GM18909 (cell line): Measurements from ENCODE around the gene RGS16.

Experiments used
- ATAC-seq: cut with Tn5 transposase; IDR thresholded peaks from one replicate; pipeline ENCODE4 v1.9.1; 2021; ENCODE audit warnings: mild to moderate bottlenecking; ENCODE audit not compliant: unreplicated experiment, poor library complexity

Gene RGS16

DNA sequence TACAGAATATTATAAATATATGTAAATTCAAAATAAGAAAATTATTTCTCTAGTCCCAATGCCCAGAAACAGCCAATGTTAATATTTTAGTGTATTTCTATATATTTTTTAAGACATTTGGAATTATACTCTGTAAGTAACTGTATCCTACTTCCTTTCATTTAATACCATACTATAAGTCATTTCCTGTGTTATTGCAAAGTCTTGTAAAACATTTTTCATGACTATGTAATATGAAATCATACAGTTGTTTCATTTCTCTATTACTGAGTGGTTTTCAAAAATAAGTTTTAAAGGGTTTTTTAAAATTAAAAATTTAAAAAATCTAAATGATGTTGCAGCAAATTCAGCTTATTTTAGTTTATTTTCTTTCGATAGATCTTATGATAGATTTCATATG lies 17.1 kb downstream of the RGS16 start:
- ATAC-seq = no peak

DNA sequence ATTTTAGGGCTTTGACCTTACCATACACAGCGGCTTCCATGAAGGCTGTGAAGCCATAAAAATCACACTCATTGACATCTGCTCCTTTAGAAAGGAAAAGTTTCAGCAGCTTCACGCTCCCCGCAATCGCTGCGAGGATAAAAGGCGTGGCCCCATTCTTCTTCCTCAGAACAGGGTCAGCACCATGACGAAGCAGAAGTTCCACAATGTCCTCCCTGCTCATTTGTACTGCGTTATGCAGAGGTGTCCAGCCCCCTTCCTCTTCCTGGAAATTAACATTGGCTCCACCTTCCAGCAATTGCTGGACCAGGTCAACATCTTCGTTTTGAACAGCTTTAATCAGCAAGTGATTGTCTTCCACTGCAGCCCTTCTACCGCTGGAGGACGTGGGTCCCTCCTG lies 17.8 kb downstream of the RGS16 start:
- no peak for ATAC-seq

DNA sequence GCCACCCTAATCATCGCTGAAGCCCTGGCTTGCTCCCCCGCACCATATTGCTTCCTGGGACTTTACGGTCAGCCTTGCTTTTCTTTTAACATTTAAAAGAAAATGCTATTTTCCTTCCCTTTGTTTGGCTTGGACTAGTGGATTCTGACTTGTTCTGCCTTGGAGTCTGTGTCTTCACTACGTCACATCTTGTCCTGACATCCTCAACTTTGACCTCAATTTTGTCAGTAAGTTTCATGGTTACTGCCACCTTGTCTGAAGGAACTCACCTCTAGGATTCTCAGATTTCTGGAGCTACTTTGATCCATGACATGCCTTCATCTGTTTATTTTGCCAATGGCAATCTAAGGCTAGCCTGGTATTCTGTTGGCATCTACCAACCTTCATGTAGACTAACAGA lies 19.4 kb downstream of the RGS16 start:
- no peak for ATAC-seq

DNA sequence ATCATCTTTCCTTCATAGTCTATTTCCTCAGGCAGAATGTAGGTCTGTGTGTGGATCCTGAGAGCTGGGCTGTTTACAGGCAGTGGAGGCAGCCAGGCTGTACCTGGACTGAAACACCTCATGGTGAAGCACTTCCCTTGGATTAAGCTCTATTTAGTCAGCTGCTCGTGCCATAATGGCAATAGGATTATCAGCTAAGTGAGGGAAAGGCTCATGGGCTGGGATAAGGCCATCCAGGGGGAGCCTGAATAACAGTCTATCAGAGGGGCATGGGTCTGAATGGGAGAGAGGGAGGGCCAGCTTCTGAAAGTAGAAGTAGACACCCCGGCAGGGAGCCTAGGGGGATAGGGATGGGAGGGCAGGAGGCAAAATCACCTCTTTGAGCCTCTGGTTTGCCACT lies 23.5 kb downstream of the RGS16 start:
- ATAC-seq = no peak

DNA sequence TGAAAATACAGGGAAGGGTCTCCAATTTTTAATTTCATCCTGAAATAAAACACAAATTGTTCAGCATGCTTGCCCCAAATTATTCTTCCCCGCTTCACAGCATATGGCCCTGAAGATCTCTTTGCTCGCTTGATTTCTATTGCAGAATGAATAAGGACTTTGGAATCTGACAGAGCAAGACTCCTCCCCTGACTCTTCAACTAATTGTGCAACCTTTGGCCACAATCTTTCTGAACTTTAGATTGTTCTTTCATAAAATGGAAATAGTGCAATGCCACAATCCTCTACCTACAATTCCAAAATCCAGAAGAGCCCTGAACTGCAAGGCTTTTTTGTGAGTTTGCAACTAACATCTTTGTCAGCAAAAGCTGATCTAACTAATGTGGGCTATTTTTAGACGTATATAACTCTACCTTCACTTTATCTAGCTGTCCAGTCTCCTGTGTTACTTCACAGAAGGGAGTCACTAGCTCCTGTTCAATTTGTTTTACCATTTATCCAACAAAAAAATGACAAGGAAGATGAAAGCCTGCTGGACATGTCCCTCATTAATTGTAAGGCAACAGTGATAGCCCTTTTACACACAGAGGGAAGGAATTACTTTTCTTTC lies 28.5 kb downstream of the RGS16 start:
- no peak for ATAC-seq

DNA sequence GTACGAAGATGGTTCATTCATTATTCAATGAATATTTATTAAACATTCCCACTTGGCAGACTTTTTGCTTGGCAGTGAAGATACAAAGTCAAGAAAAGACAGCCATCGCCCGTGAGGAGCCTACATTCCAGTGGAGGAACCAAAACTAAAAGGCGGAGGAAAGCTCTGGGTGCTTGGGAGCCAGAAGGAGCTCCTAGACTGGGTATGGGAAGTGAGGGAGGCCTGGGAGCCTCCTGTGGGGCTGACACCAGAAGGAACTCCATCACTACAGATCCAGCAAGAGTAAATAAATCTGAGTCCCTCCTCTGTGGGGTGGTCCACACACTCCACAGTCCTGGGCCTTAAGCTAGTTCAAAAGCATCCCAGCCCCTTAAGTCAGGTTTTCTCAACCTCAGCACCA lies 30.0 kb downstream of the RGS16 start:
- ATAC-seq = no peak

DNA sequence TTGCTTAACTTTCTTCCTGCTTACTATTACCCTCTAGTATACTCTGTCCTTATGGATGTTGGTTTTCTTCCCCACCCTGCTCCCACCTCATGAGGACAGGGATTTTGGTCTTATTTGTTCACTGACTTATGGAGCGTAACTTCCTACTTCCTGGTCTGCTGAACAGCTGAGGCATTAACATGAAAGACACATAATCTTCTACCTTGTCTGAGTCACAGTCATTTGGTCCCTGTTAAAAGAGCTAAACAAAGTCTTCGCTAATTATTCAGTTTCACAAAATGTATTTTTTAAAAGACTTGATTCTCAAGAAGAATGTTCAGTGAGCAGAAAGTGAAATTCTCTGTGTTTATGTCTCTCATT lies 33.6 kb downstream of the RGS16 start:
- ATAC-seq = no peak

DNA sequence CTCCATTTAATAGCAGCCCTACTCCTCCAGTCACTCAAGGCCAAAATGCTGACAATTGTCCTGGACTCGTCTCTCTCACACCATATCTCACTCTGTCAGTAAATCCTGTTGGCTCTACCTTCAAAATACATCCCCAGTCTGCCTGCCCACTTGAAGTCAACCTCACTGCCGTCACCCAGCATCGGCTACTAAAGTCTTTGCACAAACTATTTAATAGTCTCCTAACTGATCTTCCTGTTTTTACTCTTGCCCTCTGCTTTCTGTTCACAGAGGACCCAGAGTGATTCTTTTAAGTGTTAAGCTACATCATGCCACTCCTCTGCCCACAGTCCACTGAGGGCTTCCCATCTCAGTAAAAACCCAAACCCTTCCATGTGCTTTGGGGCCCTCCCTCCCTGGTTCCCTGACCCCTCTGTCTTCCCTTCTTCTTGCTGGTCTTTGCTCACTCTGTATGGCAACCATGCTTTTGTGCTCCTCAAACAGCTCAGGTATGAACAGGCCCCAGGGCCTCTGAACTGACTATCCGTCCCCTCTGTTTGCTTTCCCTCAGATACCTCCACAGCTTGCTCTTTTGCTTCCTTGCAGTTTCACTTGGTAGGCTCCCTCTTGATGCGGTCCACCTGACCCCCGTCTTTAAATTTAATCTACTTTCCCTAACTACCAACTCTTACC lies 34.1 kb downstream of the RGS16 start:
- ATAC-seq = no peak

DNA sequence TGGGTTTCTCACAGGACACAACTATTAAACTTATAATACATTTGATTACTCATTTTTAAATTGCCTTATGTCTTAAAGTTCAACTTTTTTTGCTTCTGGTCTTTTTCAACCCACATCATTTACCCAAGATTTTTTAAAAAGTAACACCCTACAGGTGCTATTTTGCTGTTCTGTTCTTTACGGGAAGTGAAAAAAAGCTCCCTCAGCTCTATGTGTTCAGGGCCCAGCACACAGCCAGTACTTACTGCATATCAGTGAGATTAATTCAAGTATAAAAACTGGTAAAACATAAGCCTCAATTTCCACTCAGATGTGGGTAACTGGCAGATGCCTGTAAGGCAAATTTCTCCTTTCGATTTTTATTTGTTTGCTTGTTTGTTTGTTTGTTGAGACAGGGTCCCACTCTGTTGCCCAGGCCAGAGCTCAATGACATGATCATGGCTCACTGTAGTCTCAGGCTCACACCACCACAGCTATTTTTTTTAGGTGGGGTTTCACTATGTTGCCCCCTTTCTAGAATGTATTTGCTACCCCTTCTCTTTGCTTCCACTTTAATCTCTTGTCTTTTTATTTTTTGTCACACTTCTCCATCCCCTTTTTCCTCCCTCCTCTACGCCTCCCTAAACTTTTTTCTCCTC lies 35.4 kb downstream of the RGS16 start:
- no peak for ATAC-seq

DNA sequence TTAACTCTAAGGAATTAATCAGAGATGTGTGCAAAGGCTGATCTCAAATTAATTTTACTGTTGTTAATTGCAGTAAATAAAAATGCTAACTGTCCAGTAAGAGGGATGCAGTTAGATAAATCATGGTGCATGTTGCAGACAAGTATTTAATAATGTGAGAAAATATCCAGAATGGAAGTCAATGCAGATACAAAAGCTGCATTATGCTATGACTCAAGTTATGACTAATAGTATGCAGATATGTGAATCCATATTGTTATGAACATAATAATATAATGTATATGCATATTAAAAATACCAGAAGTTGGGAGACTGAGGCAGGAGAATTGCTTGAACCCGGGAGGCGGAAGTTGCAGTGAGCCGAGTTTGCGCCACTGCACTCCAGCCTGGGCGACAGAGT lies 36.6 kb downstream of the RGS16 start:
- ATAC-seq = no peak

DNA sequence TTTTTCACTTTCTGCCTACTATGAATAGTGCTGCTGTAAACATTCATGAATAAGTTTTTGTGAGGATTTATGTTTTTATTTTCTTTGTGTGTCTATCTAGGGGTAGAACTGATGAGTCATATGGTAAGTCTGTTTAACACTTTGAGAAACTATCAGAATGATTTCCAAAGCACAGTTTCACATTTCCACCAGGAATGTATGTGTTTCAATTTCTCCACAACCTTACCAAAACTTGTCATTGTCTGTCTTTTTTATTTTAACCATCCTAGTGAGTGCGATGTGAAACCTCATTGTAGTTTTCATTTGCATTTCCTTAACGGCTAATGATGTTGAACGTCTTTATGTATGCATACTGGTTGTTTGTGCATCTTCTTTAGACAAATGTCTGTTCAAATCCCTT lies 38.7 kb downstream of the RGS16 start:
- ATAC-seq = no peak

DNA sequence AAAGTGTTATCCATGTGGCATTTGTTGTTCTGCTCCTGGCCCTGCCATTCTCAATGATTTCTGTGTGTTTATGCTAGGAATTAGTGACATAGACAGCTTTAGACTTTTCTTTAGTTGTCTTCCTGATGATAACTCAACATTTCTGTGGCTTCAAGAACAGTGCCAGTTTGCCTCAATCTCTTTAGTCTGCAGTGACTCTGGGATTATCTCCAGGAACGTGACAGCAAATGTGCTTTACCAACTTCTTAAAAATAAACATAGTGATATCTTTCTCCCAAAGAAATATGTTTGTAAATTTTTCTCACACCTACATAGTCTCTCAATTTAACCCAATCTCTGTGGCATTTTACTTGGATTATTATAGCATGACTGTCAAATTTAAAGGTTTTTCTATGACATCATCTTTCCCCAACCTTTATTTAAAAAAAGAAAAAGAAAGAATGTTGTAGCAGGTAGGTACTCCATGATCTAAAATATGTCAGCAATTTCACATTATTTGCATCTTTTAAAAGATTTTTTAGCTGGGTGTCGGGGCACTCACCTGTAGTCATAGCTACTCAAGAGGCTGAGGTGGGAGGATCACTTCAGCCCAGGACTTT lies 39.7 kb downstream of the RGS16 start:
- no peak for ATAC-seq

DNA sequence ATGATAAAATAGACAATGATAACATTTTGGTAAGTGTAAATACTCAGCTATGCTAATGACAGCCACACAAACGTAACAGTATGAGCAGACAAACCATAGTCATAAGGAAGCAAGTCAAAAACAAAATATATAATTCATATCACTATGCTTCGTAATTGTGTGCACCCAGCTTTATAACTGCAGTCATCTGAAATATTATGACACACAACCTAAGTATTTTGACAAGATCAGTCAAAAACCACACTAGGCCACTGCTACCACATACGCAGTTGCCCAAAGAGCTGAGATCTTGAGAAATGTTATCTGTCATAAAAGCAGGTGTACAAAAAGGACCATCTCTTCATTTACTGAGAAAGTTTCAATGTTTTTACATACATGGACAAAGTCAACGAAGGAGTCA lies 41.1 kb downstream of the RGS16 start:
- no peak for ATAC-seq

DNA sequence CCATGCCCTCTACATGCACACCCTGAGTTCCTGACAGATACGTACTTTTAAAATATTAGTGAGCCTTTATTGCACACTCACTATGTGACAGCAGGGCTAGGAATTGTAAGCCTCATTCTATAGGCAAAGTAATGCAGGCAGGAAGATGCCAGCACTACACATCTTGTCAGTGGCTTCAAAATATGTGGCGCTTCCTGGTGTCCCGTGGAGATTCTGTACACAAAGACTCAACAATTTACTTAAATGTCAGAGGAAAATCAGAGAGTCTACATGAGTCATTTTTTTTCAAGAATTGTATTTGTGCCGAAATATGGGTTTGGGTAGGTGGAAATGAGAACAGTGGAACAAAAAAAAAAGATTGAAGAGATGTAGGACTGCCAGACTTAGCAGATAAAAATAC lies 42.7 kb downstream of the RGS16 start:
- ATAC-seq = no peak

DNA sequence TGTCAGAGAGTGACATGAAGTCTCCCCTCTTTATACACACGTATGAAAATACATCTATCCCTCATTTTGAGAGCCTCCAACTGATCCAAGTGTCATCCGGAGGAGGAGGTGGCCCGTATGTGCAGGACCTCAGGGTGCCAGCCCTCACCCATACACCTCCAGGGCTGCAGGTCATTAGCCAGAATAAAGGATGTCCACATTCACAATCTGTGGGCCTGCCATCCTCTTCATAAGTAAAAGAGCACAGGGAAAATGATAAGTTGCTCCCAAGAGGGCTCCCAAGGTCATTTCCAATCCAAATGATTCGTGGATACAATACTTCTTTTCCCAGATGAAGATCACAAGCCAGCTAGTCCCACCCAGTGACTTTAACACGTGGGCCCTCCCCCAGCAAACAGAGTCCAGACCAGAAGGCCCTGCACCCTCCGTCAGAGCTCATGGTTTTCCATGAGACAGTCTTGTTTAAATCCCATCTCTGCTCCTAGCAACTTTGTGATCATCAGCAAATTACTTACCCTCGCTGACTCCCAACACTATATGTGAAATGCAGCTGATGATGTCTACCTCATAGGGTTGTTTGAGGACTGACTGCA lies 43.7 kb downstream of the RGS16 start:
- no peak for ATAC-seq

DNA sequence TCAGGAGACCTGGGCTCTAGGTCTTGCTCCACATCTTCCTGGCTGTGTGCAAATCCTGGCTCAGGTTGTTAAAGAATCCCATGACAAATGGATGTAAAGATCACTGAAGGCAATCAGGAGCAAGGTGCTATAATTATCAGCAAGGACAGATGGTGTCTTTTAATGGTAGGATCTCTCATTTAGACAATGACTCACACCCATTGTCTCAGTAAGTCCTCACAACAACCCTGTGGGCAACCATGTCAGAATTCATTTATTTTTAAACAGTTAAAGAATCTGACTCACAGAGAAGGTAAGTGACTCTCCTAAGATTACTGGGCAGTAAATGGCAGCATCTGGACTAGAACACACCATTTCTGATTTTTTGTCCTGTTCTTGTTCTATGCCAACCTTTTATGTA lies 47.9 kb downstream of the RGS16 start:
- no peak for ATAC-seq

DNA sequence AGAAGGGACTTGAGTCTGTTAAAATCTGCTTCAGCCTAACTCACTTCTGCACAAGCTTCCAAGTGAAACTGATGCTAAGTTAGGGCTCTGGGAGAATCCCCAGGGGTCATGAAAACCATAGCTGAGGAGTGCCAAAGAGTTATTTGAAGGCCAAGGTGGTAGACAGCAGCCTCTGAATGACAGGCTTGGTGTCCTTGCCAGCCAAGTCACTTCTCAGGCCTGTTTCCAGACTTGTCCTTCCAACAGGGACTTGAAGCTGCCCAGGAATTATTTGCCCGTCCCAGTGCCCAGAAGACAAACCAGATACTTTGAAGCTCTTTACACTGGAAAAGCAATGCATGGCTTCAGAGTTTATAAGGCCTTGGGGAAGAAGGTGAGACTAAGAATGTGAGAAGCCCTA lies 48.7 kb downstream of the RGS16 start:
- ATAC-seq = no peak

DNA sequence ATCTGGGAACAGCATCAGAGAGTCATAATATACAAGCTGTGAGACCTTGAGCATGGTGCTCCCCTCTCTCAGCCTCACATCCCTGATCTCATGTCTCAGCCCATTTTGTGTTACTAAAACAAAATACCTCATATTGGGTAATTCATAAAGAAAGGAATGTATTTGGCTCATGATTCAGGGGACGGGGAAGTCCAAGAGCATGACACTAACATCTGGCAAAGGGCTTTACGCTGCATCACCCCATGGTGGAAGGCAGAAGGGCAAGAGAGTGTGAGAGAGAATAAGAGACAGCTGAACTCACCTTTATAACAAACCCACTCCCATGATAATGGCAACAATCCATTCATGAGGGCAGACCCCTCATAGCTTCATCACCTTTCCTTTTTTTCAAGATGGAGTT lies 51.7 kb downstream of the RGS16 start:
- ATAC-seq = no peak

DNA sequence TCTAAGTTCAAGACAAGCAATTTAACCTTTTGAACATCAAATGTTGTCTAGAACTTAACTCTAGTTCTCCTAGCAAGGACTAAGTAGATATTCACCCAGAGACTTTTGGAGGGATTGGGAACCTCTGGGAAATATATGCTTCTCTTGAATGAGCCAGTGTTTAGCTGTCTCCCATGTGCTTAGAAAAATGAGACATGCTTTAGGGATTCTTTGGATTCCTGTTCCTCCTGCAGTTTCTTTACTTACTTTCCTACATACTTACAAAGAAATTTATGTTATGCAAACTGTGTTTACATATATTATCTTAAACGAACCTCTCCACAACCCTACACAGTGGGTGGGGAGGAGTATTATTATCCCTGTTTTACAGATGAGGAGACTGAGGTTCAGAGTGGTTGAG lies 54.4 kb downstream of the RGS16 start:
- ATAC-seq = no peak

DNA sequence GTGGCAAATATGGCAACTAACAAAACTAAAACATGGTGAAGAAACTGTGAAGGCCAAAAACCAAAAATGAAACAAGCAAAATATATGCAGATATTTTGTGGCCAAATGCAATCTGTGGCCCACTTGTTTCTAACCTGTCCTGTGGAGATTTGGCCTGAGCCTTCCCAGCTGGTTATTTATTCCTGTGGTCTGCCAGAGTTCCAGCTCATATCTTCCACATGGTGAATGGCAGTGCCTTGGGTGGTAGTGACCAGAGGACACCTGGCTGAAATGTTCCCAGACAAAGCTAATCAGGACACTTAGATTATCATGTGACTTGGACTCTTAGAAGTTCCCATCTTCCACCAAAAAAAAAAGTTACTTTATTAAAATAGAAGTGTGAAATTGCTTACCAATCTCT lies 54.8 kb downstream of the RGS16 start:
- no peak for ATAC-seq
